Activated T-cell treated with anti-CD3 and anti-CD28 coated beads, Interleukin-2, amount 50 U/mL, for 1 hour (primary cell): ENCODE measurements around the gene DNTTIP2.
"Not testable (repeated sequence)": the region's sequence is repeated elsewhere in the genome, so short reads cannot be mapped to it uniquely, and the experiment has no call there.

Experiments
- DNase-seq: peaks from one replicate; pipeline ENCODE4 v3.0.0-alpha.2; 2020

Gene DNTTIP2, protein sequence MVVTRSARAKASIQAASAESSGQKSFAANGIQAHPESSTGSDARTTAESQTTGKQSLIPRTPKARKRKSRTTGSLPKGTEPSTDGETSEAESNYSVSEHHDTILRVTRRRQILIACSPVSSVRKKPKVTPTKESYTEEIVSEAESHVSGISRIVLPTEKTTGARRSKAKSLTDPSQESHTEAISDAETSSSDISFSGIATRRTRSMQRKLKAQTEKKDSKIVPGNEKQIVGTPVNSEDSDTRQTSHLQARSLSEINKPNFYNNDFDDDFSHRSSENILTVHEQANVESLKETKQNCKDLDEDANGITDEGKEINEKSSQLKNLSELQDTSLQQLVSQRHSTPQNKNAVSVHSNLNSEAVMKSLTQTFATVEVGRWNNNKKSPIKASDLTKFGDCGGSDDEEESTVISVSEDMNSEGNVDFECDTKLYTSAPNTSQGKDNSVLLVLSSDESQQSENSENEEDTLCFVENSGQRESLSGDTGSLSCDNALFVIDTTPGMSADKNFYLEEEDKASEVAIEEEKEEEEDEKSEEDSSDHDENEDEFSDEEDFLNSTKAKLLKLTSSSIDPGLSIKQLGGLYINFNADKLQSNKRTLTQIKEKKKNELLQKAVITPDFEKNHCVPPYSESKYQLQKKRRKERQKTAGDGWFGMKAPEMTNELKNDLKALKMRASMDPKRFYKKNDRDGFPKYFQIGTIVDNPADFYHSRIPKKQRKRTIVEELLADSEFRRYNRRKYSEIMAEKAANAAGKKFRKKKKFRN

DNA sequence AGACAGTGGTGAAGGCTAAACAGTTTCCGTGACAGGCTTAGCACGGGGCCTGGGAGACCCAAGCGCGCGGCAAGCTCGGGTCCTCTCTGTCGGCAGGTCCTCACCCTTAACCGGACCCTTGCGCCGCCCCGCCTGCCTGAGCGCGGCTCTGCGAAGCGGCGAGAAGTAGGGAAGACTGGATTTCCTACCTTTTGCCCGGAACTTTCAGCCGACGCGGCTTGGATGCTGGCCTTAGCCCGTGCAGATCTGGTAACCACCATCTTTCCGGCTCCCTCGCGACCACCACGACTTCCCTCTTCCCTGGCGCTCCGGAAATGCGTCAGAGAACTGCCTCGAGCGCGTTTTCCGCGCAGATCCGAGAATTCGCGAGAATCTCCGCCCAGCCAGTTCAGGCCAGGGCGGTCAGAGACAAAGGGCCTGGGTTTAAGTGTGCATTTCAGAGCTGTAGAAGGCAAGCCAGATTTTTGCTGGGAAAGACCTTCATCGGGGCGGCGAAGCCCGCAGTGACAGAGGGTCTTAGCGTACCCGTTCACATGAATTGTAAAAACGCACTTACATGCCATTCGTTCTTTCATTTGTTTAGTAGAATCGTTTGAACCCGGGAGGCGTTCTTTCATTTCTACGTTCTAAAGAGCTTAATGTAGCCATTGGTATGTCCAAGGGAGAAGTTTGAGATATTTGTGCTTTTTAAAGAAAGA, at the start of gene DNTTIP2:
DNTTIP2 (minus strand) TSS at position 318 of the 698 bp plus-strand sequence; CDS start at position 260, 58 bp downstream.
- peak; percentile 87 for DNase-seq

- DNase-seq: no peak
These were observed 46.2 kb upstream of the DNTTIP2 start for GRCh38 chr1:93925206-93925605.

GRCh38 chr1:93919780-93920179, 40.8 kb upstream of the DNTTIP2 start:
- no peak for DNase-seq

GRCh38 chr1:93917302-93917701, 38.3 kb upstream of the DNTTIP2 start:
- no peak for DNase-seq

GRCh38 chr1:93910880-93911279, 31.9 kb upstream of the DNTTIP2 start:
- not testable (repeated sequence) for DNase-seq

DNA sequence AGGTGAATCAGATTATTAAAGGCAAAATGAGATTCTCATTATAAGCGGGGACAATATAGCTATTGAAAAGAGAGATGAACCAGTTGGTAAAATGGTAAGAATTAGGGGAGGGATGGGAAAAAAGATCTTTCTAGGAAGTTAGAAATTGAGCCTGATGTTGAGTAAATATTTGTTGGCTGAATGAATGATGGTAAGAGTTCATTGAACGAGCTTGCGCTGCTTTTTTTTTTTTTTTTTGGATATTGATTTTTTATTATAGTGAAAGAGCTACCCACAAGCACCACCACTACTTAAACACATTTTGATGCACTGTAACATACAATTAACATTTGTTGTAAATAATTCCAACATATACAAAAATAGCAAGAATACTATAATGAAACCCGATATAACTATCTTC, 31.3 kb upstream of the DNTTIP2 start:
- DNase-seq: no peak

- peak; percentile 94 for DNase-seq
These were observed 30.4 kb upstream of the DNTTIP2 start, which contains the start of gene GCLM for GRCh38 chr1:93909146-93910050. TSS of gene GCLM (minus strand) at chr1:93909430. CDS start at chr1:93909163, 267 bp downstream.

- DNase-seq: peak; percentile 70
These were observed 29.6 kb upstream of the DNTTIP2 start for GRCh38 chr1:93908394-93909145.

DNA sequence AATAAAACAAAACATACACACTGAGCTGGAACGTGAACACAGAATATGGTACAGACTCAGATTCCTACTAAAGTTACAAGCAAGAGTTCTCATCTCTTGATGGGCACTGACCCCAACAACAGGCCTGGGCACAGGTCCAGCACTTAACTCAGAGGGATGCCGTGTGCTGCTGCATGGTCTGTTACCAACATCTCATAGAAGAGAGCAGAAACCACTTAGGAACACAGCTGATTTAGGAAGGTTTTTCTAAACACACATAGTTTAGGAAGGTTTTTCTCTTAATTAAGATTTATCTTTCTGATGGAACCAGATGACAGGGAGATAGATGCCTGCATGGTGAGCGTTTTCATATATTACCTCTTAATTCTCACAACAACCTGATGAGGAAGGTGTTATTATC, 28.7 kb upstream of the DNTTIP2 start:
- DNase-seq: no peak

DNA sequence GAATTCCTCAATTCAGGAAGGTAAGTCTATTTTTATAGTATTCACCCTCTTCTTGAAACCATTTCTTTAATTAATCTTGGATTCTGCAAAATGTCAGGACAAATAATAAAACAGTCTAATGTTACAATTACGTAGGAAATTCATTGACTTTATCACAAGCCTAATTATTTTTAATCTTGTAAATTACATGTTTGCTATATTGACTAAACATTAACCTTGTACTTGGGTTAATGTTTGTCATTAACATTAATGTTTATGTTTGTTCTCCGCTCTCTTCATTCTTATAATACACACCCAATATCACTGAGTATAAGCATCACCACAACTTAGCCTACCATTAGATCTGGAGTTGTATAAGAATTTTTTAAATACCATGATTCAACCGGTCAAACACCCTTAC, 27.5 kb upstream of the DNTTIP2 start:
- no peak for DNase-seq

DNA sequence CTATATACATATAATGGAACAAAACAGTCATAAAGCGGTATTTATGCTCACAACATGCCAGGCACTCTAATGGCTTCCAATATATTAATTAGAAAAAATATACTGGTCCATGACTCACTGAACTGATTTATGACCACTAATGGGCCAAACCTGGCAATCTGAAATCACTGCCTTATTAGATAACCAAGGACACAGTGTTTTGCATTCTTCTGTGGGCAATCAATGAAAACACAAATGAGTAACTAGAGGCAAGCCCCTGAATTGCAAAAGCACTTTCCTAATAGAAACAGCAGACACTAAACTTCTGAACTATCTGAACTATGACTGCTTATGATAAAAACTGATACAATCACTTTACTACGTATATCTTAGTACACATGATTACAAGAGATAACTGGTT, 26.7 kb upstream of the DNTTIP2 start:
- no peak for DNase-seq

GRCh38 chr1:93905051-93905450, 26.0 kb upstream of the DNTTIP2 start:
- DNase-seq: no peak

- no peak for DNase-seq
These were observed 25.2 kb upstream of the DNTTIP2 start for GRCh38 chr1:93904228-93904627.

- DNase-seq: no peak
These were observed 21.9 kb upstream of the DNTTIP2 start for GRCh38 chr1:93900723-93901504.

DNA sequence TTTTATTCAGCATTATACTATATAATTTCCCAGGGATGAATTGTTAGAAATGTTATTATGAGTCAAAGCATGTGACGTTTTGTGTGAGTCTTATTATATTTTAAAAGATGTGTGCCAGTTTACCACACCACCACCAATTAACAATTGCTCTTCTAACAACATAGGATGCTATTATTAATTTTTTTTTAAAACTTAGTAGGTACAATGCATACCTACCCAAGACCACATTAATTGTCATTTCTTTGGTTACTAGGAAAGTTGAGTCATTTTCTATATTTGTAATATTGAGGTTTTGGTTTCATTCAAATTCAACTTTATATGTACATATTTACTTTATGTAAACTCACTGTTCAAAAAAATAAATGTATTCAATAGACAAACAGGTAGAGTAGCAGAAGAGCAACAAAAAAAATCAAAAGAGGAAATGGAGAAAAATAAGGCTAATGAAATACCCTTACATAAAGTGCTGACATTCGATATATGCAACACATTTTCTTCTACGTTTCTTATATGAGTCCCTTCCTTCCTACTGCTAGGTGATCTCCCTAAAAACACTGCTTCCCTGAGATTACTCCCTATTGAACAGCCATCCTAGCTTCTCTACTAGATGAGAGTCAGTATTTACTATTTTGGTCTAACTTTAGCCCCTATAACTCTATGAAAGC, 20.7 kb upstream of the DNTTIP2 start:
- no peak for DNase-seq

DNA sequence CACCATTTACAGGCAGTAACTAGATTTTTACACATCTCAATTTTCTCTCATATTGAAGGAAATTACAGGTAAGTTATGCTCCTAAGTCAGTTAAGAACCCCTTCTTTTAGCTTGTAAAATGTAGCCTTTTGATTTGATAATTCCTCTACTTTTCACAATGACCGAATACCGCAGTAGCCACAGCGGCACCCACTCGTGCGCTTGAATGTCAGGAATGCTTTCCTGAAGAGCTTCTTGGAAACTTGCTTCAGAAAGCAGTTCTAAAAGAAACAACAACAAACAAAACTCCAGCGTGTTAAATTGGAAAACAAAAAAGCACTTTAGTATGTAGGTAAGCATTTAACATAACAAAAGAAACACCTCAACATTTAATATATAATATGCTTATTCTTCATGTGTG, 9.9 kb upstream of the DNTTIP2 start:
- no peak for DNase-seq

- no peak for DNase-seq
These were observed 3.3 kb upstream of the DNTTIP2 start for GRCh38 chr1:93882269-93882668.

DNA sequence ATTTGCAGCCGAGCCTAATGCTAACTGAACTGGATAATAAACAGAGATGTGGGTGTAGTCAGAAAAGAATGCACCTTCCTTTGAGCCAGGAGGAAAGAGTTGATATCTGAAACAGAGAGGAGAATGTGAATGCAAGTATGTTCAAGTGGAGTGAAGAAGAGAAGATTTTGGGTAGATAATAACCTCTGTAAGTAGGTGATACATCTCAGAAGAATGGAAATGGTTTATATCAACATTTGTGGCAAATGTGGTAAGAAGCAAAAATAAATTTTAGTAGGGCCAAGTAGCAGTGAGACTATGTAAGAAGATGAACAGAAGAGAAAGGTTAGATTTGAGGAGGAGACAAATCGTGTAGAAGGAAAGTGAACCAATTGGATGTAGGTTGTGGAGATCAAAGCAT, 1.7 kb upstream of the DNTTIP2 start:
- no peak for DNase-seq

GRCh38 chr1:93878501-93878888, 511 bp downstream of the DNTTIP2 start:
- peak; percentile 77 for DNase-seq

DNA sequence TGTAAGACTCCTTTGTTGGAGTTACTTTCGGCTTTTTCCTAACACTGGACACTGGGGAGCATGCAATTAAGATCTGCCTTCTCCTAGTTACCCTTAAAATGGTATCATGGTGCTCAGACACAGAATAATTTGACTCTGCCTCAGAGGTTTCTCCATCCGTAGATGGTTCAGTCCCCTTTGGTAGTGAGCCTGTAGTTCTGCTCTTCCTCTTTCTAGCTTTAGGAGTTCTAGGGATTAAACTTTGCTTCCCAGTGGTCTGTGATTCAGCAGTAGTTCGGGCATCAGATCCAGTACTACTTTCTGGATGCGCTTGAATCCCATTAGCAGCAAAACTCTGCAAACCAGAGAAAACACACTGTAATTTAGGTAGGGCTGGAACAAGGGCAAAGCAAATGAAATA, 1.5 kb downstream of the DNTTIP2 start:
- DNase-seq: no peak
